Activated CD4-positive, alpha-beta T cell treated with anti-CD3 and anti-CD28 coated beads for 36 hours (primary cell): ENCODE measurements around the gene PPP1R12B. TPM values are rescaled to one million over a fixed set of nuclear protein-coding genes. Genes with fewer than 3 reads are reported as not detected.
"Not testable (repeated sequence)": the region's sequence is repeated elsewhere in the genome, so short reads cannot be mapped to it uniquely, and the experiment has no call there.

Experiments
- ATAC-seq: fragments of 200-7000 bp; cut with Tn5 transposase; one replicate; pipeline ENCODE4 v1.10.0; 2021; ENCODE audit warnings: mild to moderate bottlenecking, moderate library complexity
- CTCF ChIA-PET: fragments of 350-600 bp; sonication (Branson Sonifier 250); formaldehyde crosslinking; loops from one replicate; lab custom pipeline; 2021; ENCODE audit warnings: antibody characterized with exemption; lab: Charles Lee
- POLR2A ChIA-PET: fragments of 350-600 bp; sonication (Branson Sonifier 250); formaldehyde crosslinking; loops from one replicate; lab custom pipeline; 2021; ENCODE audit warnings: antibody characterized with exemption, inconsistent platforms; lab: Charles Lee
- DNase-seq: peaks from one replicate; pipeline ENCODE4 v3.0.0-alpha.2; 2020
- H3K27ac Mint-ChIP-seq: one replicate; pipeline ENCODE4 v1.8.0; 2021; ENCODE audit warnings: mixed read lengths
- H3K27me3 Mint-ChIP-seq: one replicate; pipeline ENCODE4 v1.8.0; 2021; ENCODE audit warnings: mixed read lengths
- H3K36me3 Mint-ChIP-seq: one replicate; pipeline ENCODE4 v1.8.0; 2021; ENCODE audit warnings: low read depth, mixed read lengths
- H3K4me1 Mint-ChIP-seq: one replicate; pipeline ENCODE4 v1.8.0; 2021; ENCODE audit warnings: mixed read lengths
- H3K4me3 Mint-ChIP-seq: one replicate; pipeline ENCODE4 v1.8.0; 2021; ENCODE audit warnings: mild to moderate bottlenecking, moderate library complexity, mixed read lengths
- H3K9me3 Mint-ChIP-seq: one replicate; pipeline ENCODE4 v1.8.0; 2021; ENCODE audit warnings: low read depth, mixed read lengths
- intact Hi-C, 2 experiments: fragments of 100-400 bp; cut with DNase I in 1 of 2; cut with micrococcal nuclease in 1 of 2; formaldehyde crosslinking; loops; one replicate each; pipeline versions ENCODE4 v1.14.2 to v1.15.1; 2022 to 2024; cut with DNase I, micrococcal nuclease
- total RNA-seq, 2 experiments: library from RNA; stranded (reverse); gene quantifications; one replicate each; pipeline ENCODE4 v1.2.3, GENCODE V29; 2021

The PPP1R12B gene
- total RNA-seq, 2 experiments from 2014 or later: 10.3 to 13.2 TPM

- POLR2A ChIA-PET, H3K27ac Mint-ChIP-seq, CTCF ChIA-PET, intact Hi-C loops, ATAC-seq, H3K36me3 Mint-ChIP-seq, H3K9me3 Mint-ChIP-seq, DNase-seq, H3K4me3 Mint-ChIP-seq: not testable (repeated sequence)
- Mint-ChIP-seq H3K4me1 (peaks cover 12% of the 10 kb centered on the region), H3K27me3 (peaks cover 42% of the 10 kb centered on the region)
Observed at GRCh38 chr1:202638701-202639305, 290.3 kb downstream of the PPP1R12B start.

- Mint-ChIP-seq H3K36me3 (no peaks in the 10 kb centered on the region), H3K9me3 (no peaks in the 10 kb centered on the region), H3K4me3 (no peak overlapping the region), H3K27ac (no peak overlapping the region), H3K4me1 (peaks cover 19% of the 10 kb centered on the region), H3K27me3 (peaks cover 49% of the 10 kb centered on the region)
- DNase-seq (no peak), ATAC-seq (no peak)
- ChIA-PET POLR2A (no interaction called here), CTCF (no interaction called here)
- intact Hi-C loops: no loop called here
Observed at GRCh38 chr1:202639500-202639899, 291.0 kb downstream of the PPP1R12B start.

GRCh38 chr1:202642212-202642611 lies 293.7 kb downstream of the PPP1R12B start:
- POLR2A ChIA-PET: no interaction called here
- DNase-seq (no peak), ATAC-seq (no peak)
- intact Hi-C loops: no loop called here
- CTCF ChIA-PET: no interaction called here
- H3K9me3 Mint-ChIP-seq: no peaks in the 10 kb centered on the region
- no peak overlapping the region for H3K4me3 Mint-ChIP-seq
- peaks cover 61% of the 10 kb centered on the region for H3K27me3 Mint-ChIP-seq
- no peak overlapping the region for H3K27ac Mint-ChIP-seq
- H3K36me3 Mint-ChIP-seq: no peaks in the 10 kb centered on the region
- peaks cover 23% of the 10 kb centered on the region for H3K4me1 Mint-ChIP-seq

Other genes starting within 250 kb of the PPP1R12B start
- gene GPR37L1, start 225.8 kb upstream of the PPP1R12B start, total RNA-seq: not detected
- gene ARL8A, start 204.0 kb upstream of the PPP1R12B start, total RNA-seq: 10 to 100 TPM; 32.3 to 51.7 TPM
- 100 to 1,000 TPM; 188 to 221 TPM for gene PTPN7, start 188.1 kb upstream of the PPP1R12B start, total RNA-seq
- under 1 TPM; 0.09 to 0.14 TPM for gene LGR6, start 154.9 kb upstream of the PPP1R12B start, total RNA-seq
- 100 to 1,000 TPM; 101 to 116 TPM for gene UBE2T, start 6.8 kb upstream of the PPP1R12B start, total RNA-seq